GM18870 (cell line): Measurements from ENCODE around the gene OR51M1.

Source experiments
- ATAC-seq: cut with Tn5 transposase; IDR thresholded peaks from one replicate; pipeline ENCODE4 v1.9.1; 2021; ENCODE audit warnings: moderate library complexity; ENCODE audit not compliant: unreplicated experiment

The OR51M1 gene

GRCh38 chr11:5384335-5384734 is 723 bp downstream of the OR51M1 start:
- ATAC-seq, result no peak

DNA sequence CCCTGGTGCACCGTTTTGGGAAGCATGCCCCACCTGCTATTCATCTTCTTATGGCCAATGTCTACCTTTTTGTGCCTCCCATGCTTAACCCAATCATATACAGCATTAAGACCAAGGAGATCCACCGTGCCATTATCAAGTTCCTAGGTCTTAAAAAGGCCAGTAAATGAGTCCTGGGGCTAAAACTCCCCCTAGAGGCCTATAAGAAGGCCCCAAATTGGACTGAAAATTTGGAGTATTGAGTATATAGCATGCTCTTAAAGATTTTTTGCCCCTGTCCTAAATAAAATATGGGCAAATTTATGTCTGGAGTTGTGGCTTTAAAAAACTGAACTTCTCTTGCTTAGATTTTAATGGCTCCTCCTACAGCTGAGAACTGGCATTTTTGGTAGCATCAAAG is 6.6 kb downstream of the OR51M1 start:
- no peak for ATAC-seq

DNA sequence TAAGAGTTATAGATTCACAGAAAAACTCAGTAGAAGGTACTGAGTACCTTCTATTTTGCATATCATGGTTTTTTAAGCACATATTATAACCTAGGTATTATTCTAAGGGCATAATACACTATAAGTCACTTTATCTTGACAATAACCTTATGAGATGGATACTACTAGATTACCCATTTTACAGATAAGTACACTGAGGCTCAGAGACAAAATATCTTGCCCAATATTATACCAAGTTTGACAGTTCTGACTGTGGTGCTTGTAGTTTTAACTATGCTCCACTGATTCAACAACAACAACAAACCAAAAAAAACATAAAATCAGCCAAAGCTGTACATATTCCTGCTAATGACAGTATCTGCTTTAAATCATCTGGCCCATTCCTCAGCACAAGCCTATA is 10.5 kb downstream of the OR51M1 start:
- ATAC-seq, result no peak

DNA sequence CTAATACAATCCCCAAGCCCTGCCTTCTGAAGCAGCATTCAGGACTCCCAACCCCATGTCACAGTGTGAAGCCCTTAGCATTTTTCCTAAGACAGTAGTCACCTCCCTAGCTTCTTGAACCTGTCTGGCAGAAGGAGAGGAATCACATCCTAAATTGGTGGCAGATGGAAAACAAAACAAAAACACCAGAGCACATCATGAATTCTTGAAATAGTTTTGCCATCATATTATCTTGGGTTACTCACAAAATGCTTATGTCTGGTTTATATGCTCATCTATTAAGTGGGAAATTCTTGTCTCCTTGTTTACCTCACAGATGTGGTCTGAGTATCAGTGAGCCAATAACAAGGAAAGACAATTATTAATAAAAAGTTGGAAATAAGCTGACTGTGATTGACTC is 15.3 kb downstream of the OR51M1 start:
- no peak for ATAC-seq

GRCh38 chr11:5405173-5405572 is 21.6 kb downstream of the OR51M1 start:
- no peak for ATAC-seq

DNA sequence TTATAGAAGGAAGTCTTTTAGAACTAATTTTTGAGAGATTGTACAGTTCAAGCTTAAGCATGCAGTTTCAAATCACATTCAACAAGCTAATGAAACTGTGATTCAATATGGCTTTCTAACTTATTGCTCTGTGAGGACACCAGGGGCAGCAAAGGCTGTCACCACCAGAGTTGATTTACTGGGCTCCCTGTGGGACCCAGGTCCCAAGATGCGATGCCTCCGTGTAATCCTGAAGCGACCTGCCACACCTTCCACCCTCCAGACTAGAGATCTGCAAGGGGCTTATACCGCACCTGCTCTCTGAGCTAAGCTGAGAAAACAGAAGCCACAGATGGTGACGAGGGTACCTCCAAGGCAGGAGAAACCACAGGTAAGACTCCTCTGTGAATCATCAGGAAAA is 37.4 kb downstream of the OR51M1 start:
- no peak for ATAC-seq

DNA sequence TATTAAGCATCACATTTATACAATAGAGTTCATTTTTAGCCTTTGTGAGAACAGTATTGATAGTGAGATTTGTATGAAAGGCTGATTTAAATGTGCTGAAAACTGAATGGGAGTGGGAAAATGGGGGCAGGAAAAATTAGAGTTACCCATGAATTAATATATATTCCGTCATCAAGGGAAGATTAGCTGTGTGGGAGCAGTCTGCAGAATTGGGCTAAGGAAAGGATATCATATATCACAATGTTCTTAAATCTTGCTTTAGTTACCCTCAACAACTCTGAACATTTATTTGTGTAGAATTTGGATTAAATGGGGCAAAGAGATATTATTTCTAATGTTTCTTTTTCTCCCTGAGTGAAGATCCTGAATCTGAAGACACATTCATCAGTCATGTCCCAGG is 38.2 kb downstream of the OR51M1 start, which contains the start of gene OR51Q1:
Gene OR51Q1, plus strand, starts transcription at position 301 of the 400 bp plus-strand sequence. Its CDS starts 90 bp downstream, at position 391.
- ATAC-seq, result no peak

GRCh38 chr11:5423131-5423530 is 39.5 kb downstream of the OR51M1 start:
- no peak for ATAC-seq

DNA sequence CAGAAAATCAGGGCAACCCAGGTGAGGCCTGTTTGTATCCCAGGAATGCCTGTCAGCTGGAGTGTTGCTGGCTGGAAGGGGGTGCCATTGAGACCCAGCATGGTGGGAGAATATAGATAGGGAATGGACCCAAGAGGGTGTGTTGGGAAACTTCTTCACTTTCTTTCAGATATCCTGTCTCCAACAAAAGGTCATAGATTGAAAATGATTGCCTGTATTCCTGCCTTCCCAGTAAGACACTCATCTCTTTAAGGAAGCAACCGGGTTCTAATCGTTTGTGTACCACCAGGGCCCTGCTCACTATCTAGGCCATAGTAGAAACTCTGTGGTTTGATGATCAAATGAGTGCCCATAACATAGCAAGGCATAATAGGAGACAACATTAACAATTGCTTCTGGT is 57.8 kb downstream of the OR51M1 start, which contains the start of gene OR51I1:
Gene OR51I1, minus strand, starts transcription at position 101 of the 400 bp plus-strand sequence. Its CDS starts 0 bp downstream, at position 101.
- ATAC-seq, result no peak
